Activated T-helper 1 cell treated with anti-CD3 and anti-CD28 coated beads, Interleukin-12 subunit alpha, Interleukin-12 subunit beta, Interleukin-2, Interleukin-4 antibody, amounts not matched to agents 30 ng/mL and 10 ng/mL and 1 ng/mL, durations not matched to agents 14 hours and 24 hours and 36 hours (primary cell): ENCODE data around the gene MORF4L1. TPM values are rescaled to one million over a fixed set of nuclear protein-coding genes. Genes with fewer than 3 reads are reported as not detected.

Experiments used
- DNase-seq: peaks from one replicate; pipeline ENCODE4 v3.0.0; 2021; ENCODE audit warnings: low spot score
- H3K27ac Mint-ChIP-seq: one replicate; pipeline ENCODE4 v1.8.0; 2021; ENCODE audit warnings: mild to moderate bottlenecking, mixed read lengths
- H3K27me3 Mint-ChIP-seq: one replicate; pipeline ENCODE4 v1.8.0; 2022; ENCODE audit warnings: mild to moderate bottlenecking, moderate library complexity, mixed read lengths; ENCODE audit not compliant: insufficient read depth
- H3K36me3 Mint-ChIP-seq: one replicate; pipeline ENCODE4 v1.8.0; 2021; ENCODE audit warnings: low read depth, mixed read lengths
- H3K4me1 Mint-ChIP-seq: one replicate; pipeline ENCODE4 v1.8.0; 2021; ENCODE audit warnings: low read depth, mixed read lengths
- H3K4me3 Mint-ChIP-seq: one replicate; pipeline ENCODE4 v1.8.0; 2021; ENCODE audit warnings: mild to moderate bottlenecking, moderate library complexity, mixed read lengths
- H3K9me3 Mint-ChIP-seq: one replicate; pipeline ENCODE4 v1.8.0; 2021; ENCODE audit warnings: mixed read lengths
- intact Hi-C: fragments of 100-400 bp; cut with micrococcal nuclease; formaldehyde crosslinking; loops from one replicate; pipeline ENCODE4 v1.15.1; 2024
- total RNA-seq: library from RNA; stranded (reverse); gene quantifications from 2 replicates; pipeline ENCODE4 v1.2.3, GENCODE V29; 2022

MORF4L1 gene
- total RNA-seq, 1 donor from 2014 or later = 270 TPM

DNA sequence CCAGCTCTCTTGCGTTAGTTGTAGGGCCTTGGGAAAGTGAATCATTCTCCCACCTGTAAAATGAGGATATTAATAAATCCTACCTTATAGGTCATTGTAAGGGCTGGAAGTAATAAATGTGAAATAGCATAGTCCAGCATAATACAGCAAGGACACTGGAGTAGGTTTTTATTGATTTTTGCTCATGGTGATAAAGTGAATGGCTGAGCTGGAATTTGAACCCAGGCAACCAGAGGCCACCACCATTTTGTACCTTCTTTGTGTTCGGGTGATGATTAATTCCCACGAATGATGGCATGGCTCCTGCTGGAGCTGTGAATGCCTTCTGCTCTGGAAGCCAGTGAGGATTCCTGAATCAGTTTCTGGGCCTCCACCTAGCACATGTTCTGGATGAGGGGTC lies 40.3 kb downstream of the MORF4L1 start:
- no peak for DNase-seq
- intact Hi-C loops = no loop called here
- Mint-ChIP-seq H3K4me1 (peaks cover 37% of the 10 kb centered on the region), H3K9me3 (no peaks in the 10 kb centered on the region), H3K27ac (no peak overlapping the region), H3K4me3 (no peak overlapping the region), H3K27me3 (no peaks in the 10 kb centered on the region), H3K36me3 (peaks cover 42% of the 10 kb centered on the region)

DNA sequence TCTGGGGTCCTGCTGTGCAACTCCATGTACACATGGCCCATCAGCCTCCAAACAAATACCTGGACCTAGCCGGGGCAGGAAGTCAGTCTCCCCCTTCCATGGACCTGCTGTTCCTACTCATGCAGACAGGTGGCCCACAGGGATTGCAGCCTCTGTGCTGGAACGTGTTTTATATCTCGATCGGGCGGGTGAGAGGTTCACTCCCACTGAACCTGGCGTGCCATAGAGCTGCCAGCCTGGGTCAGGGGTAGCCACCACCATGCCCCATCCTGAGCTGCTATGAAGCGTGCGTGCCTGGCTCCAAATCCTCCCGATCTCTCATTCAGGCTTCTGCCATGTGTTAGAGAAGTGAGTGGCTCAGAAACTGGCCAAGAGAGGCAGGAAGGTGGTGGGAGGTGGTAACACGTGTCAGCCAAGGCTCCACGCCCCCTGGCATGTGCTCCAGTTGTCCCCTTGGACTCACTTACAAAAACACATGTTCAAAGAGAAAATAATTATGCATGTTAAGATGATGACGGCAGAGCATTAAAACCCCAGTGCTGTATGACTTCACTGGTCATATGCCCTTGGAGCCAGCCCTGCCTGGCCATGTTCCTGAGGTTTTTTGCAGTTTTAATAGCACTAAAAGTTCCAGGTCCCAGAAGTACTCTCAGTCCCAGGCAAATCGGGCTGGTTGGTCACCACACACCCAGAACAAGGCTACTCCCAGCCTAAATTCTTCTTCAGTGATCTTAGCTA lies 41.5 kb downstream of the MORF4L1 start:
- DNase-seq = no peak
- Mint-ChIP-seq H3K27me3 (no peaks in the 10 kb centered on the region), H3K27ac (peak overlapping the region; percentile 68), H3K36me3 (peaks cover 37% of the 10 kb centered on the region), H3K9me3 (no peaks in the 10 kb centered on the region), H3K4me1 (peaks cover 37% of the 10 kb centered on the region), H3K4me3 (no peak overlapping the region)
- intact Hi-C loops = no loop called here

DNA sequence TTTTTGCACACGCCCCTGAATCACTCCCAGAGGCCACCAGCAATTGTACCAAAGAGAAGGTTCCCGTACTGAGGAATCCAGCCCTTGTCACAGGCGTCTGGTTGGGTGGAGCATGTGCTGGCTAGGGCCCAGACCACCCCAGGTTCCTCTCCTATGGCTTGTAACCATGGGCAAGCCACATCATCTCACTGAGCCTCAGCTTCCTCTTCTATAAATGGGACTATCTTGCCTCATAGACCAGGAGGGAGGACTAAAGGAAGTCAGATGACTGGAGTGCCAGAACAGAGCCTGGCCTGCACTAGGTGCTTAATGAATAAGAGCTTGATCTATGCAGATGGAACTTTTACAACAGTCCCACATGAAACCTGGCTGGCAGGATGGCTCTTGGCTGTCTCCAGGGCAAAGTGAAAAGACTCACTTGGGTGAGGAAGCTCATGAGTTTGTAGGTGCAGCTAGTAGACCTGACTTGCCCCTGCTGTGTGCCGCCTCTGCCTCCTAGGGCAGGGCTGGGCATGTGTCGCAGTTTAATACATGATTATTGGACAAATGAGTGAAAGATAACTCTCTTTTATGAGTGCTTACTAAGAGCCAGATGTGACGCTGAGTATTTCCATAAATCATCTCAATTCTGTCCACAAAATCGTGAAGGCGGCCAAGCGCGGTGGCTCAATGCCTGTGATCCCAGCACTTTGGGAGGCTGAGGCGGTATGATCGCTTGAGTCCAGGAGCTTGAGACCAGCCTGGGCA lies 42.8 kb downstream of the MORF4L1 start:
- intact Hi-C loops = no loop called here
- H3K27me3 Mint-ChIP-seq = no peaks in the 10 kb centered on the region

DNA sequence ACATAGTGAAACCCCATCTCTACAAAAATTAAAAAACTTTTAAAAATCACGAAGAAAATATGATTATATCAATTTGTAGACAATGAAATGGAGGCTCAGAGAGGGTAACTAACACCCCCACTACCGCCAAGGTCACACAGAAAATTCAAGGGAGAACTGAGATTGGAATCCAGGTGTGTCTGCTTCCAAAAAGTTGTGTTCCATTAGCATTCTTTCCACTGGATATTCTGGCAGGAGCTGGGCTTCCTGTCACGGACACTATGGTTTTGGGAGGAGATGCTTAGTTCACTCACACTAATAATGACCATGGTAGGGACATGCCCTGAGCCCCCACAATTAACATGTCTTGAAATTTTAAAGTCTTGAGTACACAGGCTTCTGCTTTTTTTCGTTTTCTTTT lies 43.4 kb downstream of the MORF4L1 start:
- no peaks in the 10 kb centered on the region for H3K9me3 Mint-ChIP-seq
- H3K27ac Mint-ChIP-seq = no peak overlapping the region
- H3K4me3 Mint-ChIP-seq = no peak overlapping the region
- peaks cover 24% of the 10 kb centered on the region for H3K4me1 Mint-ChIP-seq
- H3K36me3 Mint-ChIP-seq = peaks cover 29% of the 10 kb centered on the region
- DNase-seq = no peak
- intact Hi-C loops = no loop called here
- no peaks in the 10 kb centered on the region for H3K27me3 Mint-ChIP-seq

More for the DNA sequence above, 42.8 kb downstream of the MORF4L1 start:
- no peak overlapping the region for H3K27ac Mint-ChIP-seq
- no peaks in the 10 kb centered on the region for H3K9me3 Mint-ChIP-seq
- H3K4me3 Mint-ChIP-seq = no peak overlapping the region
- peaks cover 30% of the 10 kb centered on the region for H3K4me1 Mint-ChIP-seq
- peaks cover 30% of the 10 kb centered on the region for H3K36me3 Mint-ChIP-seq
- DNase-seq = no peak

DNA sequence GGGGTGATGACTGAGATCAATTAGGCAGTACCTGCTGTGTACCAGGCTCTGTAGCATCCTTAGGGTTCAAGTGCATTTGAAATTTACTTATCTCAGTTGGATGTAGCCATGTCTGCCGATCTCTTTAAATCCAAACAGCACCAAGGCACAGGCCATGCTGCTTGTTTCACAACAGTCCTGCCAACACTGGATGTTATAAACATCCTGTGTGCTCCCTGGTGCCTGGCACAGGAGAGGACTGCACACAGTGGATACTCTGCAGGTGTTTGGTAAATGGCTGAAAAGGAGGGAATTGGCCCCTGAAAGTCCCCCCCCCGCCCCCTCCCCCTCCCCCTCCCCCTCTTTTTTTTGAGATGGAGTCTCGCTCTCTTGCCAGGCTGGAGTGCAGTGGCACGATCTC lies 45.2 kb downstream of the MORF4L1 start:
- Mint-ChIP-seq H3K4me1 (peaks cover 9% of the 10 kb centered on the region), H3K27me3 (no peaks in the 10 kb centered on the region), H3K36me3 (peaks cover 20% of the 10 kb centered on the region), H3K9me3 (no peaks in the 10 kb centered on the region), H3K27ac (no peak overlapping the region), H3K4me3 (no peak overlapping the region)
- intact Hi-C loops = no loop called here
- DNase-seq = no peak

DNA sequence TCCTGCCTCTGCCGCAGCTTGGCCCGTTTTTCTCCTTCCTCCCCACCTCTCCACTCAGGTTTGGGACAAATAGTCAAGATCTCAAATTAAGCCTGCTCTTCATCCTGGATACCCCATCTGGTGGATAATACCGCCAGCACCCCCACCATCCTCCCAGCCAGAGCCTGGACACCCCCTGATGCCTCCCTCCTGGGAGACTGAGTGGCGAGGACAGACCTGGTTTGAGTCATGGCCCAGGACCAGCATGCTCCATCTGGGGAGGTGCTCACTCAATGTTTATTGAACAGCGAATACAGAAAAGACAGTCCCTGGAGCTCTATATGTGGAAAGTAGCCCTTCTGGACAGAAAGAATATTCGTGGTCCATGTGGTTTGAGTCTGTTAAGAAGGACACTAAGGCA lies 48.8 kb downstream of the MORF4L1 start:
- Mint-ChIP-seq H3K27ac (no peak overlapping the region), H3K27me3 (no peaks in the 10 kb centered on the region), H3K4me3 (no peak overlapping the region), H3K9me3 (no peaks in the 10 kb centered on the region), H3K4me1 (peaks cover 9% of the 10 kb centered on the region), H3K36me3 (peaks cover 20% of the 10 kb centered on the region)
- DNase-seq = no peak
- intact Hi-C loops = no loop called here

DNA sequence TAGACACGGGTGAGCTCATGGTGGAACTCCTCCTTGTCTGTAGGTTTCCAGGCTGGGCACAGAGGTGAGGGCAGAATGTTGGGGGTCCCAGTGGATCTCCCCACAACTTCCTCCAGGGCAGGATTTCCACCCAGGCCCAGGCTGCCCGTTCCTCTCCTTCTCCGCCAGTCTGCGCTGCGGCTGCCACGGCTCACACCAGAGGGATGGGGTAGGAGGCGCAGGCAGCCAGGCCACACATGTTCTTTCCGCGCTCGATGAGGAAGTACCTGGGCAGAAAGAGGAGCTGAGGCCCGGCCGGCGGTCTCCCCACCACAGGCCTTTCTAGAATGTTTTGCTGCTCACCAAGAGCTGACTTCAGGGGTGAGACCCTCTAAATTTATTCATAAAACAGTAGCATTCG lies 49.2 kb downstream of the MORF4L1 start:
- peaks cover 23% of the 10 kb centered on the region for H3K36me3 Mint-ChIP-seq
- no peak overlapping the region for H3K27ac Mint-ChIP-seq
- no peaks in the 10 kb centered on the region for H3K9me3 Mint-ChIP-seq

DNA sequence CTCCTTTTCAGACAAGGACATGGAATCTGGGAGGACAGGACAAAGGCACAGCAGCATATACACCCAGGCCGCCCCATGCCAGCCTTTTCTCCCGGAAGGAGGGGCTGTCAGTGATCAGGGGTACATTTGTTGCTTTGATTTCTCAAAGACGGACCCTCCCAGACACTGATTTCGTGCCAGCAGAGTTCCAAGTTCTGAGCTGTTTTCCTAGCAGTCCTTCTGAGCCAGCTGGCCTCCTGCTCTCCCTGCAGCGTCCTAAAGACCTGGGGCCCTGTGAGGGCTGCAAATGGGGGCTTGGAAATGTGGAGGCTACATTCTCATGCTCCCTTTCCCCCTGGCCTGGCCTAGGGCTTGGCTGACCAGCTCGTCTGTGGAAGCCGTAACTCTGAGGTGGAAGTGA lies 49.8 kb downstream of the MORF4L1 start:
- intact Hi-C loops = no loop called here
- Mint-ChIP-seq H3K9me3 (no peaks in the 10 kb centered on the region), H3K27ac (no peak overlapping the region), H3K4me1 (peaks cover 4% of the 10 kb centered on the region), H3K4me3 (no peak overlapping the region), H3K36me3 (peaks cover 23% of the 10 kb centered on the region), H3K27me3 (no peaks in the 10 kb centered on the region)
- no peak for DNase-seq

More for the DNA sequence above, 49.2 kb downstream of the MORF4L1 start:
- intact Hi-C loops = no loop called here
- Mint-ChIP-seq H3K4me1 (peaks cover 6% of the 10 kb centered on the region), H3K4me3 (no peak overlapping the region), H3K27me3 (no peaks in the 10 kb centered on the region)
- DNase-seq = no peak

DNA sequence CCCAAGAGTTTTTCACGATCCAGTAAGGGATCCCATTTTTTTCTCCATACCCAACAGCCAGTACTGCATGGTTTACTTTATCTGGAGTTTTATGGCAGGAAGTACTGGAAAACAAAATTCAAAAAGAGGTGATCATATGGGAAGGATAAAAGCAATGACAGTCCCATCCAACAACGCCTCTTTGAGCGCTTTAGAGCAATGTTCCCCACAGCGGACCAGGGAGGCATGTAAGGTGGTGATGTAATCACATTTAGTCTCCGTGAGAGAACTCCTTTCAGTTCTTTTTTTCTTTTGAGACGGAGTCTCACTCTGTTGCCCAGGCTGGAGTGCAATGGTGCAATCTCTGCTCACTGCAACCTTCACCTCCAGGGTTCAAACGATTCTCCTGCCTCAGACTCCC lies 50.3 kb downstream of the MORF4L1 start:
- intact Hi-C loops = no loop called here
- no peak overlapping the region for H3K27ac Mint-ChIP-seq
- H3K4me1 Mint-ChIP-seq = peaks cover 4% of the 10 kb centered on the region
- no peak for DNase-seq
- no peaks in the 10 kb centered on the region for H3K27me3 Mint-ChIP-seq
- peaks cover 25% of the 10 kb centered on the region for H3K36me3 Mint-ChIP-seq
- no peak overlapping the region for H3K4me3 Mint-ChIP-seq
- no peaks in the 10 kb centered on the region for H3K9me3 Mint-ChIP-seq

DNA sequence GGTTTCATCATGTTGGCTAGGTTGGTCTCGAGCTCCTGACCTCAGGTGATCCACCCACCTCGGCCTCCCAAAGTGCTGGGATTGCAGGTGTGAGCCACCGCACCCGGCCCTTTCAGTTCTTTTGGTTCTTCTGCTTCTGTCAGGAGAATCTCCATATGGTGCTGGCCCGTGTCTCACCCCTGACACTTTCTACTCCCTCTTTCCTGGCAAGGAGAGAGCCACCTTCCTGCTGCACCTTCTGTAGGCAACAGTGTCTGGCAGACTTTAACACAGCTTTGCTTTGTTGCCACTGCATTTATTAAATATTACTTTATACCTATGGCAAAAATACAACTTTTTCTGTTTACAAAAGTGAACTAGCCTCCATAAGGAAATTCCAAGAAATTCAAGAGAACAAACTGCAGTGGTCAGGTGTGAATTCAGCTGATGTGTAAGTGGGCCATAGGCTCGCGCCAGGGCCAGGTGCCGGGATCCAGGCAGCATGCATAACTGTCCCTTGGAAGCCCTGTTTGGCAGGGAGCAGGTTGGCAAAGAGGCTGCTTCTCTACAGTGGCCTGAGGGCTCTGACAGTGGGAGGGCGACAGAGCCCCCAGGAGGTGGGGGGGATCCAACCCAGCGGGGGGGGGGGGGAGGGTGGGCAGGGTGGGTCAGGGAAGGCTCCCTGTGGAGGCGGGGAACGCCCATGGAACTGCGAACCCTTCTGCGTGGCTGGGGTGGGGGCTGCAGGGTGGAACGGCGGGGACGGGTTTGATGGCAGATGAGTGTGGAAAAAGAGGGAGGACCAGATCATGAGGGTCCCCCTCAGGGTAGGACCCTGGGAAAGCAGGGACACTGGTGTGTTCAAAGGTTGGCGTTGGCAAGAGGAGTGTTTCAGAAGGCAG lies 51.0 kb downstream of the MORF4L1 start:
- intact Hi-C loops = no loop called here
- DNase-seq = no peak
- Mint-ChIP-seq H3K4me1 (peaks cover 4% of the 10 kb centered on the region), H3K9me3 (no peaks in the 10 kb centered on the region), H3K4me3 (no peak overlapping the region), H3K27me3 (no peaks in the 10 kb centered on the region), H3K36me3 (peaks cover 24% of the 10 kb centered on the region), H3K27ac (no peak overlapping the region)

DNA sequence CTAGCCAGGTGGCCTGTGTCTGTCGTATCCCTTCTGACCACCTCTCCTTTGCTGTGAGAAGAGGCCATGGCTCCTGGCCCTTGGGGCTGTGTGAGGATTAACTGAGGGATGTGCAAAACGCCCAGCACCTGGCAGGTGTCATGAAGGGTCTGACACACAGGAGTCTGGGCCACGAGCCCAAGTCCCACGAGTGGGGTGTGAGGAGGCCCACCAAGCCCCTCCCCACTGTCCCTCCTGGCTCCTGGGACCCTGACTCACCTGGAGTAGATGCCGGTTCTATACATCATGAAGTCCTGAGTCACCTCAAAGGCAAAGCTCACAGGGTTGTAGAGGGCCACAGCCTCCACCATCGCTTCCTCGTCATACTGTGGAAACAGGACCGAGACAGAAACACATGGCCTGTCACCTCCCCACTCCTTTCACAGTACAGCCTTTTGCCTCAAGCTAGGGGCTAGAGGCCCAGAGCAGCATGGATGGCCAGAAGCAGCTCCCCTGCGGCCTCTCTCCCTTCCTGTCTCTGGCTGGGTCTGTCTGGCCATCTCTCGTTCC lies 52.5 kb downstream of the MORF4L1 start:
- H3K4me1 Mint-ChIP-seq = peaks cover under 1% of the 10 kb centered on the region
- no peaks in the 10 kb centered on the region for H3K9me3 Mint-ChIP-seq
- intact Hi-C loops = no loop called here
- H3K27me3 Mint-ChIP-seq = no peaks in the 10 kb centered on the region
- DNase-seq = no peak
- H3K4me3 Mint-ChIP-seq = no peak overlapping the region
- peaks cover 22% of the 10 kb centered on the region for H3K36me3 Mint-ChIP-seq
- H3K27ac Mint-ChIP-seq = no peak overlapping the region

DNA sequence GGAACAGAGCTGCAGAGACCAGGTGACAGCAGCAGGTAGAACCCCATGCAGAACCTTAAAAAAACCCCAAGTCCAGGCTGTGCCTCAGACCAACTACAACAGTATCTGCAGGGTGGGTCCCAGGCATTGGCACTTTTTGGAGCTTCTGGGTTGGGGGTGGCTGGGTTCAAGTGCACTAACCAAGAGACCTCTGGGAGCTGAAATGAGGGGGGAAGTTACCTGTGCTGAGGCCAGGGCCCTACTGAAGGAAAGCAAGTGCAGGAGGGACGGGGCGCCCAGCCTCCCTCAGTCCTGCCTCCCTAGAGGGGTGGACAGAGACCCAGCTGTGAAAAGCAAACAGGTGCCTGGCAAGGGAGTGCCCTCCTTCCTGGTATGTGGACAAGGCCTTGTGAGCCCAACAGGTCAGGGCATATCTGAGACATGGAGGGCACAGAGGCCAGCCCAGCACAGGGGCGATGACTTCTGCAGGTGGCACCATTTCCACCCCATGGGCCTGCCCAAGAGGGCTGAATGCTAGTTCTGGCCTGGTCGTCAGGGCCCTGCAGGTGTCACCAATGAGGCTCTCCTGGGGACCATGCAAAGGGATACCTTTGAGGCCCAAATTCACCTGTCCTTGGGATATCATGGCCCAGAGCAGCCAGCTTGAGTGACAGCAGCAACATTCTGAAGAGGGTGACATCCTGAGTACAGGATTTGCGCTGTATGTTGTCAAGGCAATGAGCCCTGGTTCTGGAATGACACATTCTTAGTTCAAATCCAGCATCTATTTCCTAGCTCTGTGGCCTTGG lies 53.5 kb downstream of the MORF4L1 start:
- no peak for DNase-seq
- no peaks in the 10 kb centered on the region for H3K9me3 Mint-ChIP-seq
- H3K4me3 Mint-ChIP-seq = no peak overlapping the region
- no peak overlapping the region for H3K27ac Mint-ChIP-seq
- peaks cover 20% of the 10 kb centered on the region for H3K36me3 Mint-ChIP-seq
- no peaks in the 10 kb centered on the region for H3K4me1 Mint-ChIP-seq
- no peaks in the 10 kb centered on the region for H3K27me3 Mint-ChIP-seq
- intact Hi-C loops = no loop called here
